Fibroblast of skin of left biceps (primary cell): ENCODE measurements around the gene ACTL10.
"Not testable (repeated sequence)": the region's sequence is repeated elsewhere in the genome, so short reads cannot be mapped to it uniquely, and the experiment has no call there.

Experiments used
- DNase-seq, 2 experiments: peaks; one replicate each; pipeline ENCODE4 v3.0.0-alpha.2; 2013; ENCODE audit warnings: low read depth in 2 of 2

The ACTL10 gene

GRCh38 chr20:33693741-33694638 is 27.2 kb downstream of the ACTL10 start:
- no peak for DNase-seq

- no peak for DNase-seq
Observed at GRCh38 chr20:33694639-33695012, 27.9 kb downstream of the ACTL10 start.

- no peak for DNase-seq
Observed at GRCh38 chr20:33696448-33696847, 29.7 kb downstream of the ACTL10 start.

DNA sequence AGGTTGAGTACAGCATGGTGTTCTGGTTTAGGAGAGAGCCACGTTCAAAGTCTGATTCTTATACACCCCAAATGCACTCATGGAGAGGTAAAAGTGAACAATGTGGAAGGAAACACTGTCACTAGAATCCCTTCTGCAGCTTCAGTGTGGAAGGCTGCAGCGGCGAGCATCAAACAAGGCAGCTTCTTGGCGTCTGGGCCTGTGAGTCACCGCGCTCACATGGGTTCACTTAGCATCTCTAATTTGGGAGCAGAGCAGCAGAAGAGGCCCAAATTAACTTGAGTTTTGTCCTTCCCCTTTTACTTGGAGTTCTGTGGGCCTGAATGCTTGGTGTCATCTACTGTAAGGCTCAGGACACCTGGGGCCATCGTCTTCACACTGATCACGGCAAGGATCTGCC is 30.4 kb downstream of the ACTL10 start:
- peak; percentile 45 to 54 for DNase-seq

- DNase-seq, result not testable (repeated sequence)
Observed at GRCh38 chr20:33698966-33699365, 32.2 kb downstream of the ACTL10 start.

- DNase-seq, result not testable (repeated sequence)
Observed at GRCh38 chr20:33700696-33701441, 34.1 kb downstream of the ACTL10 start.

DNA sequence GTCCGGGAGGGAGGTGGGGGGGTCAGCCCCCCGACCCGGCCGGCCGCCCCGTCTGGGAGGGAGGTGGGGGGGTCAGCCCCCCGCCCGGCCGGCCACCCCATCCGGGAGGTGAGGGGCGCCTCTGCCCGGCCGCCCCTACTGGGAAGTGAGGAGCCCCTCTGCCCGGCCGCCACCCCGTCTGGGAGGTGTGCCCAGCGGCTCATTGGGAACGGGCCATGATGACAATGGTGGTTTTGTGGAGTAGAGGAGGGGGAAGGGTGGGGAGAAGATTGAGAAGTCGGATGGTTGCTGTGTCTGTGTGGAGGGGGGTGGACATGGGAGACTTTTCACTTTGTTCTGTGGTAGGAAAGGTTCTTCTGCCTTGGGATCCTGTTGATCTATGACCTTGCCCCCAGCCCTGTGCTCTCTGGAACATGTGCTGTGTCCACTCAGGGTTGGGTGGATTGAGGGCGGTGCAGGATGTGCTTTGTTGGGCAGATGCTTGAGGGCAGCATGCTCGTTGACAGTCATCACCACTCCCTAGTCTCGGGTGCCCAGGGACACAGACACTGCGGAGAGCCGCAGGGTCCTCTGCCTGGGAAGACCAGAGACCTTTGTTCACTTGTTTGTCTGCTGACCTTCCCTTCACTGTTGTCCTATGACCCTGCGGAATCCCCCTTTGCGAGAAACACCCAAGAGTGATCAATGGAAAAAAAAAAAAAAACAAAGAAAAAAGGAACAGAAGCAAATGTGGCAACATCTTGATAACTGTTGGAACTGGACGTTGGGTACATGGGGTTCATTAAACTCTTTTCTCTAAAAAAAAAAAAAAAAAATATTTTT is 35.1 kb downstream of the ACTL10 start:
- no peak for DNase-seq

DNA sequence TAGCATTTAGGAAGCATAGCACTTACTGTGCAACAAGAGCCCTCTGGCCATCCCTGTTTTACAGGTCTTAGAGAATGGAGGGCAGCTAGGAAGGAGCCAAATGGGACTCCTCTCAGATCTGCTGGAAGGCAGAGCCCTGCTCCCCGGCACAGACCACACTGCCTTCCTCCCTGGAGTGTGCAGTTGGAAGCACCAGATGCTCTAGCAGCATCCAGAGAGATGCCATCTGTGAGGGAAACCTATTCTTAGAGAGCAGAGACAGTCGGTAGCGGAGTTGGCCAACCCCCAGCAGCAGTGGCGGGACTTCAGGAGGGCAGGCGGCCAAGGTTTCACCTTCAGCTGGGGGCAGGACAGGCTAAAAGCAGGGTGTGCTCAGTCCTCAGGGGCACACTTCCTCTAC is 36.1 kb downstream of the ACTL10 start:
- DNase-seq, result no peak

DNA sequence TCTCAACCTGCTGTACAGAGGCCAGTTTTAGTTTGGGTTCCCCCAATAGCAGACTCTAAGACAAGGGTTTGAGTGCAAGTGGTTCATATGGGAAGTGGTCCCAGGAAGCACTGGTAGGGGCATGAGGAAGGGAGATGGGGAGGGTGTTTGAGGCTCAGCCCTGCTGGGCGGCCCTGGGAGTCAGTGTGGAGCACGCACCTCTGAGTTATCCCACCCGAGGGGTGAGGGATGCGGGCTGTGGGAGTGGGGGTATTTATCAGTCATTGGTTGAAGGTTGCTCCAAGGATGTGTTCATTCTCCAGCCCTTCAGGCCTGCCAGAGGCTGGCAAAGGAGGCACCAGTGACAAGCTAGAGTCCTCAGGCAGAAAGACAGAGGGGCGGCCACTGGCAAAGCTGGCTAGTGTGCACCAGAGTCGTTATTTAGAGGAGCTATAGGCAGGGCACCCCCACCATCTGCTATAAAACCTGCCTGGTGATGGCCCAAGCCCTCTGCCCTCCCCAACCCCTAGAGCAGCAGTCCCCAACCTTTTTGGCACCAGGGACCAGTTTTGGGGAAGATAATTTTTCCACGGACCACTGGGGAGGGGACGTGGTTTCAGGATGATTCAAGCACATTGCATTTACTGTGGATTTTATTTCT is 36.9 kb downstream of the ACTL10 start:
- DNase-seq, result no peak

DNA sequence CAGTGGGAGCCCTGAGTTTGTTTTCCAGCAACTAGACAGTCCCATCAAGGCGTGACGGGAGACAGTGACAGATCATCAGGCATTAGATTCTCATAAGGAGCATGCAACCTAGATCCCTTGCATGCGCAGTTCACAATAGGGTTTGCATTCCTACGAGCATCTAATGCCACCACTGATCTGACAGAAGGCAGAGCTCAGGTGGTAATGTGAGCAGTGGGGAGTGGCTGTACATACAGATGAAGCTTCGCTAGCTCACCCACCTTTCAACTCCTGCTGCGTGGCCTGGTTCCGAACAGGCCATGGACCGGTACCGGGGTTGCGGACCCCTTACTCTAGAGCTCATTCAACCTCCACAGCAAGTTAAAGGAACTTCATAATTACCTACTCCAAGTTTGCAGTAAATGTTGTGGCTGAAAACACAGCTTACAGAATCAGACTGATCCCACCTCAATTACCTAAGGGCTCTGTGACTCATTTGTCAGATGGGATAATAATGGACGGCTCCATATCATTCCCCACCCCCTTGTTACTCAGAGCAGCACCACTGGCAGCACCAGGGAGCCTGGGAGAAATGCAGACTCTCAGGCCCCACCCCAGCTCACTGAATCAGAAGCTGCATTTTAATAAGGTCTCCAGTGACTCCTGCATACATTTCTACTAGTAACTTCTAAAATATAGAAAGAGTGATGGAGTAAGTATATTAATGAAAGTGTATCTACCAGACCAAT is 37.6 kb downstream of the ACTL10 start:
- DNase-seq, result no peak

GRCh38 chr20:33707668-33708067 is 40.9 kb downstream of the ACTL10 start:
- DNase-seq, result no peak

DNA sequence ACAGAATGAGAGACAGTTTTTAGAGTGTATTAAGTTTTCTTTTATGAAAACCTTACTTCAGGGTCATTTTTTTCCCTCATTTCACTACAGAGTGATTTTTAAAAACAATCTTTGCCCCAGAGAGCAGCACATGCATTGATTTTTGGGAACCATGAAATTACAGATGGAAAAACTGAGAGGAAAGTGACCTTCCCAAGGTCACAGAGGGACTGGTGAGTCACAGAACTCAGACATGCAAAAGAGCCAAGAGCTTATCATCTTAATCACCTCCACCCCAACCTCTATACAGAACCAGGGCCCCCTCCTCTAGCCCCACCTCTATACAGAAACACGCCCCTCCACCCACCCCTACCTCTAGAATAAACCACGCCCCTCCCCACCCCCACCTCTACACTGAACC is 42.7 kb downstream of the ACTL10 start:
- no peak for DNase-seq

DNA sequence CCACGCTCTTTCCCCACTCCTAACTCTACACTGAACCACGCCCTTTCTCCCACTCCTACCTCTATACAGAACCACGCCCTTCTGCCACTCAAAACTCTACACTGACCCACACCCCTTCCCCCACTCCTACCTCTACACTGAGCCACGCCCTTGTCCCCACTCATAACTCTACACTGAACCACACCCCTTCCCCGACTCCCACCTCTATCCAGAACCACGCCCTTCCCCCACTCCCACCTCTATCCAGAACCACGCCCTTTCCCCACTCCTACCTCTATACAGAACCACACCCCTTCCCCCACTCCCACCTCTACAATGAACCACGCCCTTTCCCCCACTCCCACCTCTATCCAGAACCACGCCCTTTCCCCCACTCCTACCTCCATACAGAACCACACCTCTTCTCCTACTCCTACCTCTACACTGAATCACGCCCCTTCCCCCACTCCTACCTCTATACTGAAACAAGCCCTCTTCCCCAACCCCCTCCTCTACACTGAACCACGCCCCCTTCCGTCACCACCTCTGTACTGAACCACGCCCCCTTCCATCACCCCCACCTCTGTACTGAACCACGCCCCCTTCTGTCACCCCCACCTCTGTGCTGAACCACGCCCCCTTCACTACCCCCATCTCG is 43.3 kb downstream of the ACTL10 start:
- DNase-seq, result no peak

- no peak for DNase-seq
Observed at GRCh38 chr20:33710681-33711445, 44.1 kb downstream of the ACTL10 start.

DNA sequence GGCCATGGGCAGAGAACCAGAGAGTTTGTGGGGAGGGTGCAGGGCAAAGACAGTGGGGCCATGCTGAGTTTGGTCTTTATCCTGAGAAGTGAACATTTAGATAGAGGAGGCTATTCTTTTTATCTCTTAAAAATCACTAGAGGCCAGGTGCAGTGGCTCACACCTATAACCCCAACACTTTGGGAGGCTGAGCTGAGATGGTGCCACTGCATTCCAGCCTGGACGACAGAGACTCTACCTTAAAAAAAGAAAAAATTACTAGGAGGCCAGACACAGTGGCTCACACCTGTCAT is 44.6 kb downstream of the ACTL10 start:
- no peak for DNase-seq

GRCh38 chr20:33713865-33714367 is 47.2 kb downstream of the ACTL10 start:
- no peak for DNase-seq

GRCh38 chr20:33716498-33716897 is 49.8 kb downstream of the ACTL10 start:
- no peak for DNase-seq
